CD8-positive, alpha-beta memory T cell (primary cell): ENCODE data around the gene ARFGAP2. TPM values are rescaled to one million over a fixed set of nuclear protein-coding genes. Genes with fewer than 3 reads are reported as not detected.

Source experiments
- CTCF ChIA-PET: fragments of 350-600 bp; sonication (Branson Sonifier 250); formaldehyde crosslinking; loops from one replicate; lab custom pipeline; 2021; ENCODE audit warnings: antibody characterized with exemption; lab: Charles Lee
- POLR2A ChIA-PET: fragments of 350-600 bp; sonication (Branson Sonifier 250); formaldehyde crosslinking; loops from one replicate; lab custom pipeline; 2021; ENCODE audit warnings: antibody characterized with exemption; lab: Charles Lee
- DNase-seq, 5 donors: peaks; one replicate each; pipeline versions ENCODE4 v3.0.0 to v3.0.0-alpha.2; 2020 to 2022; ENCODE audit warnings: mixed read lengths in 1 of 5
- H3K27ac ChIP-seq: one replicate; pipeline ENCODE4 v1.7.0; 2013; ENCODE audit warnings: low read depth, mild to moderate bottlenecking, low read length, moderate library complexity
- H3K27me3 ChIP-seq: 2 replicates; pipeline ENCODE4 v1.7.0; 2013; ENCODE audit warnings: low read length, mild to moderate bottlenecking; ENCODE audit not compliant: insufficient read depth, poor library complexity, severe bottlenecking
- H3K36me3 ChIP-seq: 2 replicates; pipeline ENCODE4 v1.7.0; 2013; ENCODE audit warnings: mild to moderate bottlenecking, low read length, moderate library complexity; ENCODE audit not compliant: insufficient read depth
- H3K4me1 ChIP-seq: 2 replicates; pipeline ENCODE4 v1.7.0; 2013; ENCODE audit warnings: mild to moderate bottlenecking, low read length, moderate library complexity; ENCODE audit not compliant: insufficient read depth
- H3K4me3 ChIP-seq: 2 replicates; pipeline ENCODE4 v1.7.0; 2013; ENCODE audit warnings: mild to moderate bottlenecking, low read length
- H3K9me3 ChIP-seq: 2 replicates; pipeline ENCODE4 v1.7.0; 2013; ENCODE audit warnings: mild to moderate bottlenecking, low read length
- H3K27ac Mint-ChIP-seq, 8 donors: one replicate each; pipeline ENCODE4 v1.8.0; 2020 to 2021; ENCODE audit warnings: mixed read lengths in 8 of 8, mild to moderate bottlenecking in 6 of 8, inconsistent platforms in 3 of 8, moderate library complexity in 3 of 8
- H3K27me3 Mint-ChIP-seq, 2 donors: one replicate each; pipeline ENCODE4 v1.8.0; 2020 to 2021; ENCODE audit warnings: mixed read lengths in 2 of 2, mild to moderate bottlenecking in 1 of 2, moderate library complexity in 1 of 2
- H3K36me3 Mint-ChIP-seq, 3 donors: one replicate each; pipeline ENCODE4 v1.8.0; 2020 to 2021; ENCODE audit warnings: mixed read lengths in 3 of 3, inconsistent platforms in 1 of 3, mild to moderate bottlenecking in 1 of 3
- H3K4me1 Mint-ChIP-seq, 3 donors: one replicate each; pipeline ENCODE4 v1.8.0; 2020 to 2021; ENCODE audit warnings: mixed read lengths in 3 of 3, inconsistent platforms in 1 of 3, mild to moderate bottlenecking in 1 of 3
- H3K4me3 Mint-ChIP-seq, 7 donors: one replicate each; pipeline ENCODE4 v1.8.0; 2020 to 2021; ENCODE audit warnings: mixed read lengths in 7 of 7, mild to moderate bottlenecking in 6 of 7, moderate library complexity in 4 of 7, inconsistent platforms in 2 of 7
- H3K9me3 Mint-ChIP-seq, 5 donors: one replicate each; pipeline ENCODE4 v1.8.0; 2020 to 2022; ENCODE audit warnings: mixed read lengths in 5 of 5, mild to moderate bottlenecking in 3 of 5, moderate library complexity in 2 of 5, inconsistent platforms in 1 of 5
- polyA plus RNA-seq: library from polyadenylated mRNA; unstranded; fragments of 300-500 nt; fragmentation: Illumina TruSeq; gene quantifications from one replicate; pipeline ENCODE4 v1.2.3, GENCODE V29; 2021
- total RNA-seq, 2 experiments: library from RNA; stranded (reverse); gene quantifications; one replicate each; pipeline ENCODE4 v1.2.3, GENCODE V29; 2021

ARFGAP2 gene
- total and polyA plus RNA-seq, 3 experiments from 2014 or later, result 90.6 to 104 (median 100) TPM

- Mint-ChIP-seq H3K27me3 (peaks cover 15 to 31% of the 10 kb centered on the region in 2 donors), H3K36me3 (no peaks in the 10 kb centered on the region), H3K4me1 (peaks cover 5 to 11% (median 5%) of the 10 kb centered on the region in 3 donors), H3K9me3 (no peaks in the 10 kb centered on the region), H3K4me3 (peak overlapping the region; percentile 78 to 91 (median 83)), H3K27ac (peak overlapping the region in 3 of 8 donors; percentile 58 to 78 (median 77))
- peak overlapping the region; percentile 55 for H3K4me3 ChIP-seq
- H3K27me3 ChIP-seq, result peaks cover 22% of the 10 kb centered on the region
- ChIA-PET CTCF (interaction anchor here (1.0 to 2.2 kb wide), 6 partner anchors 9 to 186 kb away, joined by 3 to 21 read pairs (median 4); partner anchors contain the start of genes ACP2 and ARFGAP2), POLR2A (interaction anchor here (1.7 kb wide), 1 partner anchor 28 kb away, joined by 11 read pairs; the partner anchor contains the start of gene DDB2)
- peak in 4 of 5 donors; percentile 10 to 40 (median 16) for DNase-seq
- no peaks in the 10 kb centered on the region for H3K9me3 ChIP-seq
- H3K27ac ChIP-seq, result no peak overlapping the region
- H3K36me3 ChIP-seq, result no peaks in the 10 kb centered on the region
- H3K4me1 ChIP-seq, result peaks cover 12% of the 10 kb centered on the region
Observed at GRCh38 chr11:47186700-47187695, 10.3 kb upstream of the ARFGAP2 start.

- Histone ChIP-seq H3K27ac (no peak within 1 kb of the TSS), H3K27me3 (peaks cover 22% of the 10 kb centered on the region), H3K9me3 (no peaks in the 10 kb centered on the region), H3K4me1 (peaks cover 12% of the 10 kb centered on the region), H3K36me3 (no peaks in the 10 kb centered on the region), H3K4me3 (peak within 1 kb of the TSS; percentile 55)
- POLR2A ChIA-PET, result interaction anchor here (1.7 kb wide), 1 partner anchor 29 kb away, joined by 11 read pairs; the partner anchor contains the start of gene DDB2
- H3K36me3 Mint-ChIP-seq, result no peaks in the 10 kb centered on the region
- no peaks in the 10 kb centered on the region for H3K9me3 Mint-ChIP-seq
- peak within 1 kb of the TSS; percentile 78 to 91 (median 83) for H3K4me3 Mint-ChIP-seq
- peak in 4 of 5 donors; percentile 22 to 45 (median 24) for DNase-seq
- peak within 1 kb of the TSS in 3 of 8 donors; percentile 58 to 78 (median 77) for H3K27ac Mint-ChIP-seq
- CTCF ChIA-PET, result interaction anchor here (1.3 to 2.2 kb wide), 4 partner anchors 9 to 187 kb away, joined by 3 to 21 read pairs (median 6); partner anchors contain the start of genes ACP2 and ARFGAP2
- peaks cover 18 to 31% of the 10 kb centered on the region in 2 donors for H3K27me3 Mint-ChIP-seq
- H3K4me1 Mint-ChIP-seq, result peaks cover 5 to 11% (median 5%) of the 10 kb centered on the region in 3 donors
Observed at GRCh38 chr11:47186076-47186699, 9.5 kb upstream of the ARFGAP2 start, which contains the start of gene PACSIN3. Gene PACSIN3, minus strand, starts transcription at chr11:47186434. Its CDS starts 3,707 bp downstream, at chr11:47182727.

DNA sequence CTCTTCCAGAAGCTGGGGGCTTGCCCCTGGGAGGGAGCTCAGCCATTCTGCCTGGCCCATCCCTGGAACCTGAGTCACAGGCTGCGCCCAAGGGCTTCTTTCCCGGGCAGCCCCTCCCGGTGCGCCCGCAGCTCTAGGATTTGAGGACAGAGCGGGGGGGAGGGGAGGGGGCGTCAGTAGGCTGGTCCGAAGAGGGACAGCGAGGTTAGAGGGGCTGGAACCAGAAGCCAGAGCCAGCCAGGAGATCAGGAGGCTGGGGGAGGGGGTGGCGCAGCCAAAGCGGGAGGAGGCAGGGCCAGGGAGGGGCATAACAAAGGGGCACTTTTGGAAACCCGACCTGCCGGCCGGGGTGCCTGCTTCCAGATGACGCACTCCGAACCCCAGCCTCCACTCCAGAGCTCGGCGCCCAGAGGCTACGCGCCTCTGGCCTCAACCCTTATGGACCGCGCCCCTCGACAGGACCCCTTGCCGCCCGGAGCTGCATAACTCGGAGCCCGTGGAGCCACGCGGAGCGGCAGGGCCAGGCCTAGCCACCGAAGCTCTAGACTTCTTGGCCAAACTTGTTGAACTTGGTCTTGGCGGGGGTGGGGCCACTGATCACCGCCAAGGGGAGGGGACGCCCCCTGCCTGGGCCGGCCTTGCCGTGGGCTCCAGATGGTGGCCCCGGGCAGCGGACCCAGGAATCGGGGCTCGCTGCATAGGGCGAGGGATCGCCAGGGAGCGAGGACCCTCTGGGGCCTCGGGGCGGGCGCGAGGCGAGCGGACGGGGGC is 8.8 kb upstream of the ARFGAP2 start:
- DNase-seq, result no peak
- ChIA-PET POLR2A (interaction anchor here (0.5 kb wide), 1 partner anchor 339 kb away, joined by 3 read pairs; the partner anchor contains the start of gene CKAP5), CTCF (interaction anchor here (1.0 to 1.5 kb wide), 4 partner anchors 8 to 81 kb away, joined by 3 to 8 read pairs (median 4); partner anchors contain the start of genes ARFGAP2 and DDB2)

DNA sequence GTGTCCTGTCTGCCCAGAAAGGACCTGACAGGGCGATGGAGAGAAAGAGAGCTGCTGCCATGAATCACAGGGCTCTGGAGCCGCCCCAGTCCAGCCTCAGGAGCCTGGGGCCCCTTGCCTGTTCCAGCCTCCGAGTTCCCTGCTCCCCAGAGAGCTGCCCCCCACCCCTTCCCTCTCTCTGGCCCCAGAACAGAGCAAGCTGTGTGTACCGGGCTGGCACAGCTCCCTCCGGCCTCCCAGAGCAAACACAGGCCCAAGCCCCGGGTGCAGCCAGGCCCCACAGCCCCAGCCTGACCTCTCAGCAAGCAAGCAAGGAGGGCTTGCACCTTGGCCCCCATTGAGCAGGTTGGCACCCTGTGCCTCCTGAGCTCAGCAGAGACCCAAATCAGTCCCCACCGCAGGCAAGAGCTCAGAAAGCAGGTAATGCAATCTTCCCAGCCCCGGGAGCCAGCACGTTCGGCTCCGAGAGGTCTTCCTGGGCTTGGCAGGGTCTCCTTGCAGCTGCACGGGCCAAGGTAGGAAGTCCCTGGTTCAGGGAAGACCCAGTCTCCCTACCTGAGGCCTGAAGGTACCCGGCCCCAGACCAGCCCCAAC is 8.1 kb upstream of the ARFGAP2 start:
- no peaks in the 10 kb centered on the region for H3K36me3 Mint-ChIP-seq
- POLR2A ChIA-PET, result interaction anchor here (0.8 kb wide), 1 partner anchor 24 kb away, joined by 3 read pairs; no protein-coding TSS in a partner anchor
- peaks cover 5 to 11% (median 5%) of the 10 kb centered on the region in 3 donors for H3K4me1 Mint-ChIP-seq
- Histone ChIP-seq H3K27me3 (peaks cover 22% of the 10 kb centered on the region), H3K27ac (no peak overlapping the region), H3K4me3 (no peak overlapping the region), H3K36me3 (no peaks in the 10 kb centered on the region), H3K4me1 (peaks cover 12% of the 10 kb centered on the region), H3K9me3 (no peaks in the 10 kb centered on the region)
- peak overlapping the region in 1 of 7 donors; percentile 40 for H3K4me3 Mint-ChIP-seq
- H3K27me3 Mint-ChIP-seq, result peaks cover 18 to 27% of the 10 kb centered on the region in 2 donors
- no peaks in the 10 kb centered on the region for H3K9me3 Mint-ChIP-seq
- DNase-seq, result no peak
- H3K27ac Mint-ChIP-seq, result peak overlapping the region in 2 of 8 donors; percentile 29 to 75
- CTCF ChIA-PET, result interaction anchor here (1.0 to 1.5 kb wide), 4 partner anchors 8 to 81 kb away, joined by 3 to 8 read pairs (median 4); partner anchors contain the start of genes ARFGAP2 and DDB2

More for the DNA sequence above, 8.8 kb upstream of the ARFGAP2 start:
- peaks cover 22% of the 10 kb centered on the region for H3K27me3 ChIP-seq
- no peaks in the 10 kb centered on the region for H3K9me3 ChIP-seq
- Mint-ChIP-seq H3K27ac (peak overlapping the region in 1 of 8 donors; percentile 24), H3K36me3 (no peaks in the 10 kb centered on the region), H3K4me3 (peak overlapping the region in 4 of 7 donors; percentile 7 to 80 (median 48)), H3K9me3 (no peaks in the 10 kb centered on the region), H3K27me3 (peaks cover 18 to 30% of the 10 kb centered on the region in 2 donors), H3K4me1 (peaks cover 5 to 11% (median 5%) of the 10 kb centered on the region in 3 donors)
- H3K27ac ChIP-seq, result no peak overlapping the region
- no peaks in the 10 kb centered on the region for H3K36me3 ChIP-seq
- H3K4me1 ChIP-seq, result peaks cover 12% of the 10 kb centered on the region
- peak overlapping the region; percentile 26 for H3K4me3 ChIP-seq

- Histone ChIP-seq H3K27ac (no peak overlapping the region), H3K4me1 (peaks cover 12% of the 10 kb centered on the region), H3K27me3 (peaks cover 22% of the 10 kb centered on the region), H3K4me3 (no peak overlapping the region), H3K9me3 (no peaks in the 10 kb centered on the region), H3K36me3 (no peaks in the 10 kb centered on the region)
- POLR2A ChIA-PET, result no interaction called here
- CTCF ChIA-PET, result interaction anchor here (1.4 to 1.5 kb wide), 2 partner anchors 31 to 75 kb away, joined by 3 to 8 read pairs; partner anchors contain the start of gene DDB2
- DNase-seq, result no peak
- peaks cover 18 to 27% of the 10 kb centered on the region in 2 donors for H3K27me3 Mint-ChIP-seq
- peaks cover 5 to 16% (median 5%) of the 10 kb centered on the region in 3 donors for H3K4me1 Mint-ChIP-seq
- H3K4me3 Mint-ChIP-seq, result no peak overlapping the region
- H3K27ac Mint-ChIP-seq, result no peak overlapping the region
- H3K36me3 Mint-ChIP-seq, result no peaks in the 10 kb centered on the region
- no peaks in the 10 kb centered on the region for H3K9me3 Mint-ChIP-seq
Observed at GRCh38 chr11:47183969-47184368, 7.3 kb upstream of the ARFGAP2 start.

DNA sequence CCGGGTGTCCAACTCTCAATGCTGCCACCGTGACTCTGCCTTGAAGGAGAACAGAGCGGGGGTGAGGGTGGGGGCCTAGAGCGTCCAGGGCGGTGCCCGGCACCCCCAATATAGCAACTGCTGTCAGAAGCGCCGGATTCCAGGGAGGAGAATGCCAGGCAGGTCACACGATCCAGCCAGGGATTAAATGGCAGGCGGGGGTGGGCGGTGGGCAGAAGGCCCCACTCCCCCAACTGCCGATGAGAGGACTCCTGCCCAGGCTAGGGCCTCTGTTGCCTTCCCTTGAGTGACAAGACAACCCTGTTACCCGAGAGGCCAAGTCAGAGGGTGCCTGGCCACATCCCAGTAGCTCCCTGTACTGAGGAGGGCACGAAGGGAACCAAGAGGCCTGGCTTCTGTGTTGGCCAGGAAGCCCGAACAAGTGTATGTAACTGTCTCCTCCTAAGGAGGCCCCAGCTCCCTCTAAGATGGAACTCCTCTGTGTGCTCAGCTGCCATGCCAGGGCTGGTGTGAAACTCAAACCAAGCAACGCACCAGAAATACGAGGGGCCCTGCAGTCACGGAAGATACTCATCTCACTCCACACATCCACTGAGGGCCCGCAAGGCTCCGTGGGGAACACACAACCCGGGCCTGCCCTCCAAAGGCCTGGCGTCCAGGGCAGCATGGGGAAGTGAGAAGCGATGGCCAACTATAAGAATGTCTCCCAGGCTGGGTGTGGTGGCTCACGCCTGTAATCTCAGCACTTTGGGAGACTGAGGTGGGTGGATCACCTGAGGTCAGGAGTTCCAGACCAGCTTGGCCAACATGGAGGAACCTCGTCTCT is 6.6 kb upstream of the ARFGAP2 start:
- POLR2A ChIA-PET, result interaction anchor here (0.8 kb wide), 1 partner anchor 31 kb away, joined by 3 read pairs; no protein-coding TSS in a partner anchor
- Mint-ChIP-seq H3K4me1 (peaks cover 5 to 16% (median 5%) of the 10 kb centered on the region in 3 donors), H3K27ac (no peak overlapping the region), H3K36me3 (no peaks in the 10 kb centered on the region), H3K9me3 (no peaks in the 10 kb centered on the region), H3K4me3 (no peak overlapping the region), H3K27me3 (peaks cover 18 to 27% of the 10 kb centered on the region in 2 donors)
- Histone ChIP-seq H3K36me3 (no peaks in the 10 kb centered on the region), H3K27ac (no peak overlapping the region), H3K4me3 (no peak overlapping the region), H3K4me1 (peaks cover 13% of the 10 kb centered on the region), H3K9me3 (no peaks in the 10 kb centered on the region), H3K27me3 (peaks cover 22% of the 10 kb centered on the region)
- DNase-seq, result no peak
- CTCF ChIA-PET, result interaction anchor here (2.7 kb wide), 1 partner anchor 88 kb away, joined by 6 read pairs; no protein-coding TSS in a partner anchor
